HG03139 (cell line): ENCODE measurements around the gene WNT2.
"Not testable (repeated sequence)": the region's sequence is repeated elsewhere in the genome, so short reads cannot be mapped to it uniquely, and the experiment has no call there.

ENCODE experiments used
- ATAC-seq: cut with Tn5 transposase; IDR thresholded peaks from one replicate; pipeline ENCODE4 v1.9.1; 2021; ENCODE audit not compliant: unreplicated experiment

The WNT2 gene

GRCh38 chr7:117270371-117270770 lies 52.5 kb downstream of the WNT2 start:
- no peak for ATAC-seq

- no peak for ATAC-seq
Observed at GRCh38 chr7:117269886-117270285, 53.0 kb downstream of the WNT2 start.

- no peak for ATAC-seq
Observed at GRCh38 chr7:117269417-117269816, 53.4 kb downstream of the WNT2 start.

GRCh38 chr7:117264716-117265115 lies 58.1 kb downstream of the WNT2 start:
- ATAC-seq, result no peak

GRCh38 chr7:117262546-117262945 lies 60.3 kb downstream of the WNT2 start:
- ATAC-seq, result no peak

- ATAC-seq, result no peak
Observed at GRCh38 chr7:117259615-117260014, 63.2 kb downstream of the WNT2 start.

GRCh38 chr7:117251687-117252086 lies 71.2 kb downstream of the WNT2 start:
- ATAC-seq, result no peak

GRCh38 chr7:117250801-117251200 lies 72.1 kb downstream of the WNT2 start:
- ATAC-seq, result no peak

GRCh38 chr7:117250245-117250644 lies 72.6 kb downstream of the WNT2 start:
- no peak for ATAC-seq

GRCh38 chr7:117249696-117250095 lies 73.2 kb downstream of the WNT2 start:
- no peak for ATAC-seq

GRCh38 chr7:117248829-117249228 lies 74.0 kb downstream of the WNT2 start:
- no peak for ATAC-seq

GRCh38 chr7:117247809-117248208 lies 75.0 kb downstream of the WNT2 start:
- no peak for ATAC-seq

- ATAC-seq, result not testable (repeated sequence)
Observed at GRCh38 chr7:117245703-117246102, 77.2 kb downstream of the WNT2 start.

GRCh38 chr7:117243390-117243789 lies 79.5 kb downstream of the WNT2 start:
- no peak for ATAC-seq

- ATAC-seq, result no peak
Observed at GRCh38 chr7:117241088-117241487, 81.8 kb downstream of the WNT2 start.

GRCh38 chr7:117238937-117239336 lies 83.9 kb downstream of the WNT2 start:
- no peak for ATAC-seq

GRCh38 chr7:117238472-117238871 lies 84.4 kb downstream of the WNT2 start:
- ATAC-seq, result no peak

GRCh38 chr7:117237646-117238045 lies 85.2 kb downstream of the WNT2 start:
- ATAC-seq, result no peak

GRCh38 chr7:117231047-117231359 lies 91.9 kb downstream of the WNT2 start:
- no peak for ATAC-seq

- peak; percentile 57 for ATAC-seq
Observed at GRCh38 chr7:117230276-117231046, 92.4 kb downstream of the WNT2 start.

- no peak for ATAC-seq
Observed at GRCh38 chr7:117229350-117229749, 93.5 kb downstream of the WNT2 start.

GRCh38 chr7:117227091-117227490 lies 95.8 kb downstream of the WNT2 start:
- ATAC-seq, result no peak

- ATAC-seq, result no peak
Observed at GRCh38 chr7:117225536-117225935, 97.3 kb downstream of the WNT2 start.
